Measurements from ENCODE around the gene PQBP1. TPM values are rescaled to one million over a fixed set of nuclear protein-coding genes. Genes with fewer than 3 reads are reported as not detected.
"Not testable (repeated sequence)": the region's sequence is repeated elsewhere in the genome, so short reads cannot be mapped to it uniquely, and the experiment has no call there.

PQBP1 gene, protein sequence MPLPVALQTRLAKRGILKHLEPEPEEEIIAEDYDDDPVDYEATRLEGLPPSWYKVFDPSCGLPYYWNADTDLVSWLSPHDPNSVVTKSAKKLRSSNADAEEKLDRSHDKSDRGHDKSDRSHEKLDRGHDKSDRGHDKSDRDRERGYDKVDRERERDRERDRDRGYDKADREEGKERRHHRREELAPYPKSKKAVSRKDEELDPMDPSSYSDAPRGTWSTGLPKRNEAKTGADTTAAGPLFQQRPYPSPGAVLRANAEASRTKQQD
- total RNA-seq (10 to 100 TPM; 41.2 to 75.5 (median 52.8) TPM), polyA plus RNA-seq (100 to 1,000 TPM in 1 of 2 donors, 10 to 100 TPM in 1; 99.8 to 127 TPM)
- long read RNA-seq, donor 1, transcript PQBP1-216 (7 exons, 938 nt), result major isoform, 12 of 35 reads
- long read RNA-seq, donor 1, transcript PQBP1-207 (7 exons, 1,020 nt), result minor isoform, 11 of 35 reads
- long read RNA-seq, donor 1, partial matches to known transcripts, result 1 of 35 reads
- long read RNA-seq, donor 1, other reads (novel, unspliced or antisense), result 6 of 35 reads
- long read RNA-seq, donor 2, transcript PQBP1-216 (7 exons, 938 nt), result major isoform, 17 of 43 reads
- long read RNA-seq, donor 2, transcript PQBP1-207 (7 exons, 1,020 nt), result minor isoform, 15 of 43 reads
- long read RNA-seq, donor 2, partial matches to known transcripts, result 1 of 43 reads
- long read RNA-seq, donor 2, other reads (novel, unspliced or antisense), result 7 of 43 reads
- long read RNA-seq, donor 3, transcript PQBP1-216 (7 exons, 938 nt), result major isoform, 8 of 22 reads
- long read RNA-seq, donor 3, transcript PQBP1-207 (7 exons, 1,020 nt), result major isoform, 8 of 22 reads
- long read RNA-seq, donor 3, partial matches to known transcripts, result 1 of 22 reads
- long read RNA-seq, donor 3, other reads (novel, unspliced or antisense), result 3 of 22 reads

GRCh38 chrX:48897625-48898306, at the start of gene PQBP1, which contains the start of gene TIMM17B:
PQBP1 (plus strand) TSS chrX:48897930; CDS start chrX:48898510, 580 bp downstream.
TIMM17B (minus strand) TSS chrX:48897768; CDS start chrX:48897749, 19 bp downstream.
- peak; percentile 95 to 98 (median 97) for ATAC-seq
- intact Hi-C loops (cut with DNase I), result loop anchor here in 2 of 10 donors (5.0 to 10.0 kb wide), 2 partner anchors 95 to 253 kb away; partner anchors contain the start of gene HDAC6 (in 2 of the 2)
- no peaks in the 10 kb centered on the region for H3K27me3 ChIP-seq
- DNase-seq, result peak; percentile 86 to 91
- H3K9me3 ChIP-seq, result peaks cover 0 to 17% (median 0%) of the 10 kb centered on the region in 11 donors
- WGBS, 2 donors, result 0% methylated on average over 44 to 49 of the region's 49 CpGs
- peak within 1 kb of the TSS; percentile 56 to 85 (median 74) for H3K4me3 ChIP-seq
- H3K4me1 ChIP-seq, result peaks cover 0 to 24% (median 5%) of the 10 kb centered on the region in 9 donors
- TF ChIP-seq, protein P1, sequence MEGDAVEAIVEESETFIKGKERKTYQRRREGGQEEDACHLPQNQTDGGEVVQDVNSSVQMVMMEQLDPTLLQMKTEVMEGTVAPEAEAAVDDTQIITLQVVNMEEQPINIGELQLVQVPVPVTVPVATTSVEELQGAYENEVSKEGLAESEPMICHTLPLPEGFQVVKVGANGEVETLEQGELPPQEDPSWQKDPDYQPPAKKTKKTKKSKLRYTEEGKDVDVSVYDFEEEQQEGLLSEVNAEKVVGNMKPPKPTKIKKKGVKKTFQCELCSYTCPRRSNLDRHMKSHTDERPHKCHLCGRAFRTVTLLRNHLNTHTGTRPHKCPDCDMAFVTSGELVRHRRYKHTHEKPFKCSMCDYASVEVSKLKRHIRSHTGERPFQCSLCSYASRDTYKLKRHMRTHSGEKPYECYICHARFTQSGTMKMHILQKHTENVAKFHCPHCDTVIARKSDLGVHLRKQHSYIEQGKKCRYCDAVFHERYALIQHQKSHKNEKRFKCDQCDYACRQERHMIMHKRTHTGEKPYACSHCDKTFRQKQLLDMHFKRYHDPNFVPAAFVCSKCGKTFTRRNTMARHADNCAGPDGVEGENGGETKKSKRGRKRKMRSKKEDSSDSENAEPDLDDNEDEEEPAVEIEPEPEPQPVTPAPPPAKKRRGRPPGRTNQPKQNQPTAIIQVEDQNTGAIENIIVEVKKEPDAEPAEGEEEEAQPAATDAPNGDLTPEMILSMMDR (IDR thresholded peaks at IDR 0.05), result no peak
- peaks cover 0 to 56% (median 0%) of the 10 kb centered on the region in 9 donors for H3K36me3 ChIP-seq
- H3K27ac ChIP-seq, result peak within 1 kb of the TSS; percentile 87 to 97 (median 94)

DNA sequence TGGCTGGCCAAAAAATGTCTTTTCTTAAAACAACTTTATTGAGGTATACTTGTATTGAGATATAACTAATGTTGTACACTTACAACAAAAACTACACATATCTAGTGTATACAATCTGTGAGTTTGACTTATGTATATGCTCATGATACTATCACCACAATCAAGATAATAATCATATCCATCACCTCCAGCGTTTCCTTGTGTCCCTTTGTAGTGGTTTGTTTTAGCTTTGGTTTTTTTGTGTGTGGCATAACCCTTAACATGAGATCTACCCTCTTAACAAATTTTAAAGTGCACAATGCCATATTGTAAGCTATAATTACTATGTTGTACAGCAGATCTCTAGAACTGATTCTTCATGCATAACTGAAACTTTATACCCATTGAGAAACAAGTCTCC, 48.9 kb upstream of the PQBP1 start:
- intact Hi-C loops (cut with DNase I), result no loop called here
- H3K9me3 ChIP-seq, result no peaks in the 10 kb centered on the region
- TF ChIP-seq, protein P1 (IDR thresholded peaks at IDR 0.05), result no peak

DNA sequence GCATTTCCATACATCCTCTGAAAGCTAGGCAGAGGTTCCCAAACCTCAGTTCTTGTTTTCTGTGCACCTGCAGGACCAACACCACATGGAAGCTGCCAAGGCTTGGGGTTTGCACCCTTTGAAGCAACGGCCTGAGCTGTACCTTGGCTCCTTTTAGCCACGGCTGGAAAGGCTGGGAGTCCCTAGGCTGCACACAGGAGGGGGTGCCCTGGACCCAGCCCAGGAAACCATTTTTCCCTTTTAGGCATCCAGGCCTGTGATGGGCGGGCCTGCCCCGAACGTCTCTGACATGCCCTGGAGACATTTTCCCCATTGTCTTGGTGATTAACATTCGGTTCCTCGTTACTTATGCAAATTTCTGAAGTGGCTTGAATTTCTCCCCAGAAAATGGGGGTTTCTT, 44.9 kb upstream of the PQBP1 start:
- Histone ChIP-seq H3K4me1 (no peaks in the 10 kb centered on the region), H3K4me3 (no peak overlapping the region), H3K9me3 (no peaks in the 10 kb centered on the region), H3K36me3 (no peaks in the 10 kb centered on the region), H3K27me3 (peaks cover 0 to 30% (median 0%) of the 10 kb centered on the region in 7 donors), H3K27ac (no peak overlapping the region)
- TF ChIP-seq, protein P1 (IDR thresholded peaks at IDR 0.05), result no peak
- DNase-seq, result no peak
- no peak for ATAC-seq
- intact Hi-C loops (cut with DNase I), result no loop called here
- 72 to 79% methylated on average over 7 of the region's 7 CpGs for WGBS, 2 donors

More for the DNA sequence above, 48.9 kb upstream of the PQBP1 start:
- ATAC-seq (no peak), DNase-seq (no peak)
- 74 to 88% methylated on average over 1 of the region's 1 CpG for WGBS, 2 donors
- no peak overlapping the region for H3K27ac ChIP-seq
- H3K4me1 ChIP-seq, result no peaks in the 10 kb centered on the region
- H3K4me3 ChIP-seq, result no peak overlapping the region
- peaks cover 0 to 55% (median 0%) of the 10 kb centered on the region in 7 donors for H3K27me3 ChIP-seq
- H3K36me3 ChIP-seq, result no peaks in the 10 kb centered on the region

DNA sequence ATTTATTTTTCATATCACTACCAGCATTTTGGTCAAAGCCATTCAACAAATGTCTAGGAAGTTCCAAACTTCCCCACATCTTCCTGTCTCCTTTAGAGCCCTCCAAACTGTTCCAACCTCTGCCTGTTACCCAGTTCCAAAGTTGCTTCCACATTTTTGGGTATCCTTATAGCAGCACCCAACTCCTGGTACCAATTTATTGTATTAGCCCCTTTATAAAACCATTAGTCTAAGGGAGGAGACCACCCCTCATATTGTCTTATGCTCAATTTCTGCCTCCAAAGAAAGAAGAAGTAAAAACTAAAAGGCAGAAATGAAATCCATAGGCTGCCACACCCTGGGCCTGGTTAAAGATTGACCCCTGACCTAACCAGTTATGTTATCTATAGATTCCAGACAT, 44.2 kb upstream of the PQBP1 start:
- H3K4me1 ChIP-seq; H3K36me3 ChIP-seq; DNase-seq; H3K4me3 ChIP-seq; H3K9me3 ChIP-seq; H3K27ac ChIP-seq; ATAC-seq; intact Hi-C loops (cut with DNase I): not testable (repeated sequence)
- peaks cover 0 to 27% (median 0%) of the 10 kb centered on the region in 7 donors for H3K27me3 ChIP-seq

DNA sequence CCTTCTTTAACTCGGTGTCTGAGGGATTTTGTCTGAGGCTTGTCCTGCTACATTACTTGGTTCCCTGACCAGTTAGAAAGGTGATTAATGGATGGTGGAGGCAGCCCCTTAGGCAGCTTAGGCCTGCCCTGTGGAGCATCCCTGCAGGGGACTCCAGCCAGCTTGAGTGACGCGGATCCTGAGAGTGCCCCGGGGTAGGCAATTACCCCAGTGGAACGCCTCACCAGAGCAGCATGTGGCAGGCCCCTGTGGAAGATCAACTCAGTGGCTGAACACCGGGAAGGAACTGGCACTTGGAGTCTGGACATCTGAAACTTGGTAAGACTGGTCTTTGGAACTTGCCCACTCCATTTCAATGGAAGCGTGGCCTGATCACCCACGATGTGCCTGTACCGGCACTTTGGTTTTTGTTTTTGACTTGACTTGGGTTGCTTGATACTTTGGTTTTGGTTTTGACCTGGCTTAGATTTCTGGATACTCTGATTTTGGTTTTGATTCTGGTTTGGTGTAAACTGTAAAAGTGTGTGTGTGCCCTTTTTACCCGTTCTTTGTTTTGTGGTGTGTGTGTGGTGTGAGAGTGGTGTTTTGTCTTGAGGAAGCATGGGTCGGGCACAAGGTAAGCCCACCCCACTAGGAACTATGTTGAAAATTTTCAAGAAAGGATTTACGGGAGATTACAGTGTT, 43.5 kb upstream of the PQBP1 start:
- intact Hi-C loops (cut with DNase I); H3K36me3 ChIP-seq; H3K4me1 ChIP-seq; H3K9me3 ChIP-seq; H3K27ac ChIP-seq; H3K4me3 ChIP-seq; DNase-seq; ATAC-seq: not testable (repeated sequence)
- peaks cover 0 to 19% (median 0%) of the 10 kb centered on the region in 7 donors for H3K27me3 ChIP-seq
- 85% methylated on average over 12 of the region's 12 CpGs for WGBS, 2 donors
